Testis (tissue), 2 donors: Measurements from ENCODE around the gene TMEM92.

Experiments used
- POLR2A ChIP-seq: fragments of 450-650 bp; IDR thresholded peaks from one replicate; pipeline ENCODE4 v1.6.1; 2017; ENCODE audit warnings: antibody characterized with exemption, mild to moderate bottlenecking, moderate library complexity
- TF ChIP-seq, protein P1 (sequence below), 3 experiments: fragments of 450-650 bp in 2 of 3; fragments of 200-600 bp in 1 of 3; sonication (generic) in 1 of 3; IDR thresholded peaks; one replicate each; pipeline ENCODE4 v1.5.1; 2016 to 2019; ENCODE audit warnings: antibody characterized with exemption in 3 of 3, mild to moderate bottlenecking in 2 of 3, moderate library complexity in 1 of 3

DNA sequence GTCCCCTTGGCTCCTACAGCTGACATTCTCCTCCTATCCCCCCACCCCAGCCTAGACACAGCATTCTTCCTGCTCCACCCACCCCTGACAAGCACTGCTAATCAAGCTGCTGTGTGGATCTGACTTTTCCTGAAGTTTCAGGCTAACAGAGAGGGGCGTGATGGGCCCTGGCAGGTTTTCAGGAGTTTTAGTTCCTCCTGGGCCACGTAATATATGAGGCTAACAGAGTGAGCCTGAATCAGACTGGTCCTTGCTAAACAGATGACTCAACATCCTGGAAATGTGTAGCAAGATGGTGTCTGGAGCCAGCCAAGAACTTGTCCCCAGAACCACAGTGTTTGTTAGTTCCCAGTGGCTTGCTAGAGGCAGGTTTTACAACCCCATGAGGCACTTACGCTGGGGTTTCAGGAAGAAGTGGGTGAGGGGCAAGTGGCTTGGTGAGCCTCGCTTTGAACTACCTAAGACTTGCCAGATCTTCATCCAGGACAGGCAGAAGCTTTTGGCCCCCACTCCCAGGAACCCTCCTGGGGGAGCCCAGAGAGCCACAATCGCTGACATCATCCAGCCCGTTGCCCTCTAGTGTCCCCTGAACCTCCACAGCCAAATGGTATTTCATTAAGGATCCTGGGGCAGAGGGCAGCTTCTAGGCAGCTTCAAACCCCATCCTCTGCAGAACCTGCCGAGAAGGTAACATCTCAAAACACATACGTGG is 15.9 kb downstream of the TMEM92 start:
- TF ChIP-seq, protein P1, sequence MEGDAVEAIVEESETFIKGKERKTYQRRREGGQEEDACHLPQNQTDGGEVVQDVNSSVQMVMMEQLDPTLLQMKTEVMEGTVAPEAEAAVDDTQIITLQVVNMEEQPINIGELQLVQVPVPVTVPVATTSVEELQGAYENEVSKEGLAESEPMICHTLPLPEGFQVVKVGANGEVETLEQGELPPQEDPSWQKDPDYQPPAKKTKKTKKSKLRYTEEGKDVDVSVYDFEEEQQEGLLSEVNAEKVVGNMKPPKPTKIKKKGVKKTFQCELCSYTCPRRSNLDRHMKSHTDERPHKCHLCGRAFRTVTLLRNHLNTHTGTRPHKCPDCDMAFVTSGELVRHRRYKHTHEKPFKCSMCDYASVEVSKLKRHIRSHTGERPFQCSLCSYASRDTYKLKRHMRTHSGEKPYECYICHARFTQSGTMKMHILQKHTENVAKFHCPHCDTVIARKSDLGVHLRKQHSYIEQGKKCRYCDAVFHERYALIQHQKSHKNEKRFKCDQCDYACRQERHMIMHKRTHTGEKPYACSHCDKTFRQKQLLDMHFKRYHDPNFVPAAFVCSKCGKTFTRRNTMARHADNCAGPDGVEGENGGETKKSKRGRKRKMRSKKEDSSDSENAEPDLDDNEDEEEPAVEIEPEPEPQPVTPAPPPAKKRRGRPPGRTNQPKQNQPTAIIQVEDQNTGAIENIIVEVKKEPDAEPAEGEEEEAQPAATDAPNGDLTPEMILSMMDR (IDR thresholded peaks at IDR 0.05): no peak
- no peak for TF ChIP-seq POLR2A
